Cardiac fibroblast (primary cell): ENCODE measurements around the gene MRPL16.
A peak's percentile ranks its signal among the peaks of the same experiment; 100 is the strongest.
"Not testable (repeated sequence)": the region's sequence is repeated elsewhere in the genome, so short reads cannot be mapped to it uniquely, and the experiment has no call there.

Experiments
- DNase-seq, 2 donors: peaks; one replicate each; pipeline versions ENCODE4 v3.0.0 to v3.0.0-alpha.2; 2010; ENCODE audit warnings: low read depth in 2 of 2
- H3K4me3 ChIP-seq, 2 donors: replicated peaks in 1 of 2; 1 replicate in 1 of 2; 2 replicates in 1 of 2; pipeline ENCODE4 v1.5.1; 2011; ENCODE audit warnings: low read depth in 2 of 2, low read length in 2 of 2, mild to moderate bottlenecking in 2 of 2, moderate library complexity in 1 of 2
- TF ChIP-seq, protein P1 (sequence below): IDR thresholded peaks from one replicate; pipeline ENCODE4 v1.5.1; 2011; ENCODE audit warnings: low read depth, mild to moderate bottlenecking, low read length, inconsistent platforms

The MRPL16 gene

DNA sequence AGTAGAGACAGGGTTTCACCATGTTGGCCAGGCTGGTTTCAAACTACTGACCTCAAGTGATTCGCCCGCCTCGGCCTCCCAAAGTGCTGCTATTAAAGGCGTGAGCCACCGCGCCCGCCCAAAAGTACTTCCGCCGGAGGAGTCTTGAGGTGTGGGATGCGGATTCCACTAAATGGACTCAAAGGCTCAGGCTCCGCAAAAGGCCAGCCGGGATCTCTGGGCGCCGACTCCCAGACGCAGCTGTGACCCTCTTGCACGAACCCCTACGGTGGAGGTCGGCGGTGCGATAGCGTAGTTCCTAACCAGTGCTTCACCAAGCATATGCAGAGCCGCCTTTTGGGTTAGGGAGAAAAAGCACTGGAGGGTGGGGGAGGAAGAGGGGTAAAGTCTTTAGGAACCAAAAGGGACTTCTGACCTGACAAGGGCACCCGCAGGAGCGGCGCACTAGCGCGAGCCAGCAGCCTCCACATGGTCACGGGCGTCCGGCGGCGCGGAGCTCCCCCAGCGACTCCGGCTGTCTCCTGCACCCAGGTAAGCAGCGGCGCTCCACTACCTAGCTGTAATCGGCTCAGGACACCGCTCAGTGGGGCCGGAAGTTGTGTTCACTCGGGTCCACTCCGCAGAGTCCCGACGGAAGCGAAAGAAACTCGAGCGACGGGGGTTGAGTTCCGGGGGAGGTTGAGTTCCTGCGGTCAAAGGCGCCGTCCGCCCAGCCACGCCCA lies at the start of gene MRPL16:
TSS of gene MRPL16 (minus strand) at position 590 of the 722 bp plus-strand sequence. CDS start at position 470, 120 bp downstream.
- TF ChIP-seq, protein P1, sequence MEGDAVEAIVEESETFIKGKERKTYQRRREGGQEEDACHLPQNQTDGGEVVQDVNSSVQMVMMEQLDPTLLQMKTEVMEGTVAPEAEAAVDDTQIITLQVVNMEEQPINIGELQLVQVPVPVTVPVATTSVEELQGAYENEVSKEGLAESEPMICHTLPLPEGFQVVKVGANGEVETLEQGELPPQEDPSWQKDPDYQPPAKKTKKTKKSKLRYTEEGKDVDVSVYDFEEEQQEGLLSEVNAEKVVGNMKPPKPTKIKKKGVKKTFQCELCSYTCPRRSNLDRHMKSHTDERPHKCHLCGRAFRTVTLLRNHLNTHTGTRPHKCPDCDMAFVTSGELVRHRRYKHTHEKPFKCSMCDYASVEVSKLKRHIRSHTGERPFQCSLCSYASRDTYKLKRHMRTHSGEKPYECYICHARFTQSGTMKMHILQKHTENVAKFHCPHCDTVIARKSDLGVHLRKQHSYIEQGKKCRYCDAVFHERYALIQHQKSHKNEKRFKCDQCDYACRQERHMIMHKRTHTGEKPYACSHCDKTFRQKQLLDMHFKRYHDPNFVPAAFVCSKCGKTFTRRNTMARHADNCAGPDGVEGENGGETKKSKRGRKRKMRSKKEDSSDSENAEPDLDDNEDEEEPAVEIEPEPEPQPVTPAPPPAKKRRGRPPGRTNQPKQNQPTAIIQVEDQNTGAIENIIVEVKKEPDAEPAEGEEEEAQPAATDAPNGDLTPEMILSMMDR, result peak; percentile 2
- DNase-seq, result peak; percentile 92
- H3K4me3 ChIP-seq, result peak within 1 kb of the TSS; percentile 96 to 99

DNA sequence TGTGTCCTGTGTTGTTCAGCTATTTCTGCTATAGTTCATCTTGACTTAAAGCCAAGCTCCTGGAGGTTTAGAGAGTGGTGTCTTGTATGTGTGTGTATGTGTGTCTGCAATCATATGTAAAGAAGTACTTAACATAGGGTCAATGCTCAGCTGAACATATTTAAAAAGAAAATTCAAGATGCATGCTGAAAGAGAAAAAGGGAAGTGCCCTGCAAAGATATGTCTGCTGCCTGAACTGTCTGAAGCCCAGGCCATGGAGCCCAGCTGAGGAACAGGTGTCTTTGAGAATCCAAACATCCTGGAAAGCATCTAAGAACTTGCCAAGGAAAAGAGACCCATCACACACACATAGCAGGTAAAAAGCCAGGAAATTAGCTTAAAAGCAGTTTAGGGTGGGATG lies 49.1 kb upstream of the MRPL16 start:
- TF ChIP-seq, protein P1, result no peak
- DNase-seq, result no peak
- no peak overlapping the region for H3K4me3 ChIP-seq

DNA sequence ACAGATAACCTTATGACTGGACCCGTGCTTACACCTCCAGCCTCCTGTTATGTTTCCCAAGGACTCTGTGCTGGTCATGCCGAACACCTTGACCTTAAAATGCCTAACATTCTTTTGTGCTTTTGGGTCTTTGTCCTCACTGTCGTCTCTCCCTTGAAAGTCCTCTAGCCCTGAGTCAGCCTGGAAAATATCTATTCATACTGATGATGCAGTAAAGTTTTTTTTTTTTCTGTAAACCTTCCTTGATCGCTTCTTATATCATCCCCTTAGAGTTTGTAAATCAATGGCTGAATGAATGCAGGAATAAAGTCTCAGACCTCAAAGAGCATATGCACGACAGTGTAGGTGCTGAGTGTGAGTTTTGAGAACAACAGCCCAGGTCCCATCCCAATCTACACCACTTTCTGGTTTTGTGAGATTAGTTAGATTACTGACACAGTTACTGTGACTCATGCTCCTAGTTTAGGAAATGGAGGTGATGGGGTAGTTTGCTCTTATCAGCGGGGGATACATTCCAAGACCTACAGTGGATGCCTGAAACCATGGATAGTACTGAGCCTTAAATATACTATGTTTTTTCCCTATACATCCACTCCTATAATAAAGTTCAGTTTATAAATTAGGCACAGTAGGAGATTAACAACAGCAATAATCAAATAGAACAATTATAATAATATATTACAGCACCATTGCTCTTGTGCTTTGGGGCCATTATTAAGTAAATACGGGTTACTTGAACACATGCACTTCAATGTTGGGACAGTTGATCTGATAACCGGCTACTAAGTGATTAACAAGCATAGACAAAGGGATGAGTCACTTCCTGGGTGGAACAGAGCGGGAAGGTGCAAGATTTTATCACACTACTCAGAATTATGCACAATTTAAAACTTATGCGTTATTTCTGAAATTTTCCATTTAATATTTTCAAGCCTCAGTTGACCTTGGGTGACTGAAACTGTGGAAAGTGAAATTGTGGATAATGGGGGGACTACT lies 47.2 kb upstream of the MRPL16 start:
- TF ChIP-seq, protein P1, result no peak
- DNase-seq, result peak in 1 of 2 donors; percentile 45

DNA sequence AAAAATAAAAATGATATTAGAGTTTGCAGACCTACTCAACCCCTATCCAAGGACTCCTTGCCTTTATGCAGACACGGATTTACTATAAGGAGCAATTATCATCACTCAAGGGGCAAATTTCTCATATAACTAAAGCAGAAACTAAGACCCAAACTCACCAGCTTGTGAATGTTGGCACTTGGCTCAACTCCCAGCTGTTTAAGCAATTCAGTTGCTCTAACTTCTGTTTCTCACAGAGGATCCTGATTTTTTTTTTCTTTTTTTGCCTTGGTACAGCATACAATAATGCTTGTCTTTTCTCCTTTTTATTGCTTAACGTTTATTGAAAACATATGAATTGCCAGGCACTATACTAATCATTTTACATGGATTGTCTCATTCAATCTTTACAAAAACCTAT lies 44.3 kb upstream of the MRPL16 start:
- no peak for DNase-seq
- no peak overlapping the region for H3K4me3 ChIP-seq
- TF ChIP-seq, protein P1, result no peak

More for the DNA sequence above, 47.2 kb upstream of the MRPL16 start:
- no peak overlapping the region for H3K4me3 ChIP-seq

DNA sequence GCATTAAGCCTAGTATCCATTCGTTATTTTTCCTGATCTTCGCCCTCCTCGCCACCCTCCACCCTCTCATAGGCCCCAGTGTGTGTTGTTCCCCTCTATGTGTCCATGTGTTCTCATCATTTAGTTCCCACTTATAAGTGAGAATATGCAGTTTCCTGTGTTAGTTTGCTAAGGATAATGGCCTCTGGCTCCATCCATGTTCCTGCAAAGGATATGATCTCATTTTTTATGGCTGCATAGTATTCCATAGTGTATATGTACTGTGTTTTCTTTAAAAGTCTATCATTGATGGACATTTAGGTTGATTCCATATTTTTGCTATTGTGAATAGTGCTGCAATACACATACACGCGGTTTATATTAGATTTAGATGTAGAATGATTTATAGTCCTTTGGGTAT lies 40.8 kb upstream of the MRPL16 start:
- H3K4me3 ChIP-seq, DNase-seq: not testable (repeated sequence)

DNA sequence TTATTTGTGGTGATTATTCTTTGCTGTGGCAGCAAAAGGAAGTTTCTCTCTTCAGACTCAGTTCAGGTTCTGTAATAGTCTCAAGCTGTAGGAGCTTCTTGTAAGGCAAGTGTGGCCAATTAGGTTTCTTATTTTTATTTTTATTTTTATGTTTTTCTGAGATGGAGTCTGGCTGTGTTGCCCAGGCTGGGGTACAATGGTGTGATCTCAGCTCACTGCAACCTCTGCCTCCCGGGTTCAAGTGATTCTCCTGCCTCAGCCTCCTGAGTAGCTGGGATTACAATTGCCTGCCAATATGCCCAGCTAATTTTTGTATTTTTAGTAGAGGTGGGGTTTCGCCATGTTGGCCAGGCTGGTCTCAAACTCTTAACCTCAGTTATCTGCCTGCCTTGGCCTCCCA lies 39.0 kb upstream of the MRPL16 start:
- not testable (repeated sequence) for H3K4me3 ChIP-seq, DNase-seq

DNA sequence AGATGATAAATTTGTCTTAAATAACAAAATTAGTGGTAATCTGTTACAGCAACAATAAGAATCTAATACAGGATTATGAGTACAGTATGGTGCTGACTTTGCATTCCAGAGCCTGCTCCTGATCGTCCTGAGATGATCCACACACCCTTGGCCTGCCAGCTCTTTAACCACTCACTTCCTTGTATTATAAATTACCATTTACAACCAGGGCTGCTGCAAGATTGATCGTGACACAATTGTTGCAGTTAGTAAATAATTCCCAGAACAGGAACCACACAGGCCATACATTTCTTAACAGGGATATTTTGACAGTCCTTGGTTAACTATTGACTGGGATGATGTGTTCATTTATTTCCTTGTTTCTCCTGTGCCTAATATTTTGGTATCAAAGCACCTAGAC lies 38.6 kb upstream of the MRPL16 start:
- H3K4me3 ChIP-seq, result no peak overlapping the region
- TF ChIP-seq, protein P1, result no peak
- DNase-seq, result no peak

DNA sequence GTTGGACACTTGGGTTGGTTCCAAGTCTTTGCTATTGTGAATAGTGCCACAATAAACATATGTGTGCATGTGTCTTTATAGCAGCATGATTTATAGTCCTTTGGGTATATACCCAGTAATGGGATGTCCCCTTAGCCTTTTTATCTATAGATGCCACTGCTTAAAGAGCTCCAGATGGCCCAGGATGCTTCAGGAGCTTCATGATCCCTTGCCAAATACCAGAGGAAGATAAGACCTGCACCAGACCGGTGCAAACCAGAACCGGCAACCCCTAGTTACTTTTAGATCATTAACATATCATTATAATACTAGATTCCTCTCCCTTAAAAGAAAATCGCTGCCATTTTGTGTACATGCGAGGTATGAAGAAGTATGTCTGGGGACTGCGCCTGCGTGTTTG lies 37.9 kb upstream of the MRPL16 start:
- DNase-seq, H3K4me3 ChIP-seq: not testable (repeated sequence)
